Measurements from ENCODE around the gene PTGER2. TPM values are rescaled to one million over a fixed set of nuclear protein-coding genes. Genes with fewer than 3 reads are reported as not detected.
A peak's percentile ranks its signal among the peaks of the same experiment; 100 is the strongest.

PTGER2 gene
- polyA plus RNA-seq, 1 experiment: 0.43 TPM

DNA sequence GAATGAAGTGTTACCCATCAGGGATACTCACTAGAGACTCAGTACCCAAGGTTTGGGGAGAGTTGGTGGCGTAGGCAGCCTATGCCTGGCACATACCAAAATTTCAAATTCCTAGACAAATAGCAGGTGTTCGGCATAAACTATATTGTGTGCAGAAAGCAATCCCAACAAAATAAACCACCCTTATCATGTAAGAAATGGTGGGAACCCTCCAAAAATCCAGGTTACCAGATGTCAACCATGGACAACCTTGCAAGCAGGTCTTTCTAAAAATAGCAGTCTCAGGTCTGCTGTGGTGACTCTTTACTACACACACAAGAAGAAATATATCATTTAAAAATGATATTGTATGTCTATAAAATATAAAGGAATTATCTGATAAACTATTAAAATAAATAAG is 17.7 kb upstream of the PTGER2 start:
- H3K27me3 ChIP-seq (ENCODE audit: control insufficient read depth, insufficient read depth, low read length): peaks cover 10% of the 10 kb centered on the region
- CTCF ChIA-PET: interaction anchor here (1.0 kb wide), 2 partner anchors 180 to 197 kb away, joined by 3 to 4 read pairs; no protein-coding TSS in a partner anchor
- no peak overlapping the region for H3K4me3 ChIP-seq (ENCODE audit: low read depth, low read length)
- POLR2A ChIA-PET: no interaction called here
- DNase-seq (ENCODE audit: low read depth): no peak
- no peaks in the 10 kb centered on the region for H3K36me3 ChIP-seq (ENCODE audit: control insufficient read depth, insufficient read depth, low read length)
- TF ChIP-seq, protein P1, sequence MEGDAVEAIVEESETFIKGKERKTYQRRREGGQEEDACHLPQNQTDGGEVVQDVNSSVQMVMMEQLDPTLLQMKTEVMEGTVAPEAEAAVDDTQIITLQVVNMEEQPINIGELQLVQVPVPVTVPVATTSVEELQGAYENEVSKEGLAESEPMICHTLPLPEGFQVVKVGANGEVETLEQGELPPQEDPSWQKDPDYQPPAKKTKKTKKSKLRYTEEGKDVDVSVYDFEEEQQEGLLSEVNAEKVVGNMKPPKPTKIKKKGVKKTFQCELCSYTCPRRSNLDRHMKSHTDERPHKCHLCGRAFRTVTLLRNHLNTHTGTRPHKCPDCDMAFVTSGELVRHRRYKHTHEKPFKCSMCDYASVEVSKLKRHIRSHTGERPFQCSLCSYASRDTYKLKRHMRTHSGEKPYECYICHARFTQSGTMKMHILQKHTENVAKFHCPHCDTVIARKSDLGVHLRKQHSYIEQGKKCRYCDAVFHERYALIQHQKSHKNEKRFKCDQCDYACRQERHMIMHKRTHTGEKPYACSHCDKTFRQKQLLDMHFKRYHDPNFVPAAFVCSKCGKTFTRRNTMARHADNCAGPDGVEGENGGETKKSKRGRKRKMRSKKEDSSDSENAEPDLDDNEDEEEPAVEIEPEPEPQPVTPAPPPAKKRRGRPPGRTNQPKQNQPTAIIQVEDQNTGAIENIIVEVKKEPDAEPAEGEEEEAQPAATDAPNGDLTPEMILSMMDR (IDR thresholded peaks at IDR 0.05; ENCODE audit: insufficient read depth, low read depth, low read length): no peak

DNA sequence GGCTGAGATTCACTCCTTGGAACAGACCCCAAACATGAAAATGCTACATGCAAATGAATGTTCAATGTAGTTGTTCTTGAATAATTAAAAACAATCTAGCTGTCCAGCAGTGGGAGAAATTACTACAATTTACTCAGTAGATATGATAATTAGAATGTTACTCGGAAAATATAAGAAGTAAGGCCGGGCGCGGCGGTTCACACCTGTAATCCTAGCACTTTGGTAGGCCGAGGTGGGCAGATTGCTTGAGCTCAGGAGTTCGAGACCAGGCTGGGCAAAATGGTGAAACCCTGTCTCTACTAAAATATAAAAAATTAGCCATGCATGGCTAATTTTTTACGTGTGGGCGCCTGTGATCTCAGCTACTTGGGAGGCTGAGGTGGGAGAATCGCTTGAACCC is 15.3 kb upstream of the PTGER2 start:
- DNase-seq (ENCODE audit: low read depth): no peak
- Histone ChIP-seq H3K27me3 (ENCODE audit: control insufficient read depth, insufficient read depth, low read length) (peaks cover 10% of the 10 kb centered on the region), H3K36me3 (ENCODE audit: control insufficient read depth, insufficient read depth, low read length) (no peaks in the 10 kb centered on the region), H3K4me3 (ENCODE audit: low read depth, low read length) (no peak overlapping the region)
- ChIA-PET CTCF (interaction anchor here (0.7 to 3.7 kb wide), 8 partner anchors 8 to 216 kb away, joined by 3 to 23 read pairs (median 3); no protein-coding TSS in a partner anchor), POLR2A (no interaction called here)
- TF ChIP-seq, protein P1 (IDR thresholded peaks at IDR 0.05; ENCODE audit: insufficient read depth, low read depth, low read length): no peak

DNA sequence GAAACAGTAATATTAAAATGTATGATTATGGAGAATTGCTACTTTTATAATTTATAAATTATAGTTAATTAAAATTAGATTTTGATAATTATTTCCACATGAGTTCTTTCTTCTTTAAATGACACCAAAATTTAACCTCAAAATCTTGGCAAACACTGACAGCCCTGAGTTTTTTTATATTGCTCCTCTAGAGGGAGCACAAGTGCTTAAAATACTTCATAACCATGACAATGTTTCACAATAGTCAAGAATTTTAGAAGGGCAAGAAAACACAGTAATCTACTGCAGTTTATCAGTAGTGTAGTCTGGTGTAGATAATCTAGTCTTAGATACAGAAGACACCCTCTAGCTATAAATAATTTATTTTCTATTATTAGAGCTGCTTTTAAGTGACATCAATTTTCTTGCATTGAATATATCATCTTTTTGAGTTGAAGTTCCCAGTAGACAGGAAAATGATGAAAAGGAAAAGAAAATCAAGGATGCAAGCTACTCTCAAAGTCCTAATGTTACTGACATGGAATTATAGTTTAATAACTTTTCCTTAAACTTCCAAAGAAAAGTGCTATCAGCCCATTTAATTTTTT is 14.3 kb upstream of the PTGER2 start:
- peaks cover 6% of the 10 kb centered on the region for H3K27me3 ChIP-seq (ENCODE audit: control insufficient read depth, insufficient read depth, low read length)
- no peaks in the 10 kb centered on the region for H3K36me3 ChIP-seq (ENCODE audit: control insufficient read depth, insufficient read depth, low read length)
- CTCF ChIA-PET: interaction anchor here (0.6 to 3.7 kb wide), 16 partner anchors 8 to 1006 kb away, joined by 3 to 23 read pairs (median 3); no protein-coding TSS in a partner anchor
- POLR2A ChIA-PET: no interaction called here
- peak; percentile 10 for DNase-seq (ENCODE audit: low read depth)
- TF ChIP-seq, protein P1 (IDR thresholded peaks at IDR 0.05; ENCODE audit: insufficient read depth, low read depth, low read length): peak; percentile 59
- no peak overlapping the region for H3K4me3 ChIP-seq (ENCODE audit: low read depth, low read length)

DNA sequence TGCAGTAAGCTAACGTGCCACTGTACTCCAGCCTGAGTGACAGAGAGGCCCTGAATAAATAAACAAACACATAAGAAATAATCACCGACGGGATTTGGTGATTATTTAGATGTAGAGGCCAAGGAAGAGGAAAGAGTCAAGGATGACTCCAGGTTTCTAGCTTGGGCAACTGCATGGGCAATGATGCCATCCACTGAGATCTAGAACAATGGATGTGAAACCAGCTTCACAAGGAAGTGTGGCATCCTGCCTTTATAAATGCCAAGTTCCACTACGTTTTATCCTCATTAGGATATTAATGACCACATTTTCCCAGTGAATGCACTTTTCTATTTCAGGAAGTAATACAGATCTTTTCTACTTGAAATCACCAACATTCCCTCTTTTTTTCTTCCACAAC is 10.9 kb upstream of the PTGER2 start:
- CTCF ChIA-PET: interaction anchor here (1.9 kb wide), 1 partner anchor 14 kb away, joined by 4 read pairs; no protein-coding TSS in a partner anchor

DNA sequence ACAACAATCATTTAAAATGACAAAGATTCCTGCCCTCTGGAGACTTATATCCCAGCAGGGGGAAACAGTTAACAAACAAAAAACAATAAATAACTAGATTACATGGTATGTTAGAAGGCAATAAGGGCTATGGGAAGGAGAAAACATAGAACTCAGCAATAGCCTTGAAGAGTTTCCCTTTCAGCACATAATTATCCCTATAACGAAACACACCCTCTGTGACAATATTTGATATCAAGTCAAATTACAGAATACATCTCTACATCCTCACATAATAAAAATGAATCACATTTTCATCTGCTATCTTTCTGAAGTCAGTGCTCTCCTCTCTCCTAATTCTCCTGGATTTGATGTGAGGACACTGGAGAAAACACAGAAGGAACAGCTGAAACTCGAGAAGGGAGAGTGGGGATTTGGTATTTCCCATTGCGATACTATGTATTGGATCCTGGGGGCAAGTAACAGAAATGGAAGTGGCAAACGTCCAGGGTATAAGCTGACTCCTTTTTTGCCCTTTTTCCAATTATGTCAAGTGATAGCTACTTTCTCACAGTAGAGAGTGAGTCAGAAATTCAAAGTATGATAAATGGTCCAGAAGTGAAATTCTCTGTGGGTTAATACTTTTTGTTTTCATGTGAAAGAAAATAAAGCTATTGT is 9.7 kb upstream of the PTGER2 start:
- no peaks in the 10 kb centered on the region for H3K36me3 ChIP-seq (ENCODE audit: control insufficient read depth, insufficient read depth, low read length)
- POLR2A ChIA-PET: no interaction called here
- TF ChIP-seq, protein P1 (IDR thresholded peaks at IDR 0.05; ENCODE audit: insufficient read depth, low read depth, low read length): no peak
- no peak for DNase-seq (ENCODE audit: low read depth)
- H3K4me3 ChIP-seq (ENCODE audit: low read depth, low read length): no peak overlapping the region
- CTCF ChIA-PET: interaction anchor here (0.6 to 1.9 kb wide), 4 partner anchors 13 to 179 kb away, joined by 3 to 4 read pairs (median 3); no protein-coding TSS in a partner anchor
- H3K27me3 ChIP-seq (ENCODE audit: control insufficient read depth, insufficient read depth, low read length): peaks cover 3% of the 10 kb centered on the region

More for the DNA sequence above, 10.9 kb upstream of the PTGER2 start:
- DNase-seq (ENCODE audit: low read depth): no peak
- H3K27me3 ChIP-seq (ENCODE audit: control insufficient read depth, insufficient read depth, low read length): peaks cover 1% of the 10 kb centered on the region
- POLR2A ChIA-PET: no interaction called here
- no peaks in the 10 kb centered on the region for H3K36me3 ChIP-seq (ENCODE audit: control insufficient read depth, insufficient read depth, low read length)
- H3K4me3 ChIP-seq (ENCODE audit: low read depth, low read length): no peak overlapping the region
- TF ChIP-seq, protein P1 (IDR thresholded peaks at IDR 0.05; ENCODE audit: insufficient read depth, low read depth, low read length): no peak

Data from BJ (cell line).